ENCODE results near the gene COL16A1. TPM values are rescaled to one million over a fixed set of nuclear protein-coding genes. Genes with fewer than 3 reads are reported as not detected.

Gene COL16A1
- total RNA-seq, 1 donor from 2014 or later = 90.7 TPM

- Mint-ChIP-seq H3K4me1 (ENCODE audit: unreplicated experiment) (peaks cover 26% of the 10 kb centered on the region), H3K9me3 (ENCODE audit: unreplicated experiment) (no peaks in the 10 kb centered on the region), H3K36me3 (ENCODE audit: unreplicated experiment) (no peaks in the 10 kb centered on the region), H3K27ac (ENCODE audit: unreplicated experiment) (peak overlapping the region; percentile 34), H3K27me3 (ENCODE audit: unreplicated experiment) (no peaks in the 10 kb centered on the region), H3K4me3 (ENCODE audit: unreplicated experiment) (no peak overlapping the region)
- no peak for DNase-seq (ENCODE audit: extremely low spot score, unreplicated experiment)
- no peak for TF ChIP-seq CTCF (IDR thresholded peaks at IDR 0.05)
Measured at GRCh38 chr1:31674626-31675025, 29.2 kb downstream of the COL16A1 start.

GRCh38 chr1:31673433-31673832, 30.4 kb downstream of the COL16A1 start:
- peaks cover 36% of the 10 kb centered on the region for H3K4me1 Mint-ChIP-seq (ENCODE audit: unreplicated experiment)
- no peak overlapping the region for H3K4me3 Mint-ChIP-seq (ENCODE audit: unreplicated experiment)
- no peaks in the 10 kb centered on the region for H3K9me3 Mint-ChIP-seq (ENCODE audit: unreplicated experiment)
- no peak for DNase-seq (ENCODE audit: extremely low spot score, unreplicated experiment)
- no peaks in the 10 kb centered on the region for H3K36me3 Mint-ChIP-seq (ENCODE audit: unreplicated experiment)
- H3K27me3 Mint-ChIP-seq (ENCODE audit: unreplicated experiment) = no peaks in the 10 kb centered on the region
- H3K27ac Mint-ChIP-seq (ENCODE audit: unreplicated experiment) = no peak overlapping the region
- TF ChIP-seq CTCF (IDR thresholded peaks at IDR 0.05) = no peak

GRCh38 chr1:31672986-31673385, 30.8 kb downstream of the COL16A1 start:
- DNase-seq (ENCODE audit: extremely low spot score, unreplicated experiment) = no peak
- no peak overlapping the region for H3K4me3 Mint-ChIP-seq (ENCODE audit: unreplicated experiment)
- H3K9me3 Mint-ChIP-seq (ENCODE audit: unreplicated experiment) = no peaks in the 10 kb centered on the region
- no peaks in the 10 kb centered on the region for H3K36me3 Mint-ChIP-seq (ENCODE audit: unreplicated experiment)
- no peak for TF ChIP-seq CTCF (IDR thresholded peaks at IDR 0.05)
- no peak overlapping the region for H3K27ac Mint-ChIP-seq (ENCODE audit: unreplicated experiment)
- H3K27me3 Mint-ChIP-seq (ENCODE audit: unreplicated experiment) = no peaks in the 10 kb centered on the region
- peaks cover 39% of the 10 kb centered on the region for H3K4me1 Mint-ChIP-seq (ENCODE audit: unreplicated experiment)

- no peak for TF ChIP-seq CTCF (IDR thresholded peaks at IDR 0.05)
- Mint-ChIP-seq H3K4me3 (ENCODE audit: unreplicated experiment) (no peak overlapping the region), H3K36me3 (ENCODE audit: unreplicated experiment) (no peaks in the 10 kb centered on the region), H3K9me3 (ENCODE audit: unreplicated experiment) (no peaks in the 10 kb centered on the region), H3K27me3 (ENCODE audit: unreplicated experiment) (no peaks in the 10 kb centered on the region), H3K4me1 (ENCODE audit: unreplicated experiment) (peaks cover 51% of the 10 kb centered on the region), H3K27ac (ENCODE audit: unreplicated experiment) (no peak overlapping the region)
- DNase-seq (ENCODE audit: extremely low spot score, unreplicated experiment) = no peak
Measured at GRCh38 chr1:31671561-31672201, 32.1 kb downstream of the COL16A1 start.

- peaks cover 56% of the 10 kb centered on the region for H3K4me1 Mint-ChIP-seq (ENCODE audit: unreplicated experiment)
- no peak overlapping the region for H3K27ac Mint-ChIP-seq (ENCODE audit: unreplicated experiment)
- DNase-seq (ENCODE audit: extremely low spot score, unreplicated experiment) = no peak
- H3K4me3 Mint-ChIP-seq (ENCODE audit: unreplicated experiment) = no peak overlapping the region
- TF ChIP-seq CTCF (IDR thresholded peaks at IDR 0.05) = no peak
- H3K9me3 Mint-ChIP-seq (ENCODE audit: unreplicated experiment) = no peaks in the 10 kb centered on the region
- H3K36me3 Mint-ChIP-seq (ENCODE audit: unreplicated experiment) = no peaks in the 10 kb centered on the region
- no peaks in the 10 kb centered on the region for H3K27me3 Mint-ChIP-seq (ENCODE audit: unreplicated experiment)
Measured at GRCh38 chr1:31671147-31671546, 32.7 kb downstream of the COL16A1 start.
